H1 (cell line): ENCODE measurements around the gene SPPL2A. TPM values are rescaled to one million over a fixed set of nuclear protein-coding genes. Genes with fewer than 3 reads are reported as not detected.
"Not testable (repeated sequence)": the region's sequence is repeated elsewhere in the genome, so short reads cannot be mapped to it uniquely, and the experiment has no call there.

Source experiments
- CTCF ChIA-PET: fragments of 300-600 bp; sonication (Branson Sonifier 250); formaldehyde crosslinking; loops from one replicate; lab custom pipeline; 2021; ENCODE audit not compliant: partially characterized antibody; lab: Charles Lee
- POLR2A ChIA-PET: fragments of 300-600 bp; sonication (Branson Sonifier 250); formaldehyde crosslinking; loops from one replicate; lab custom pipeline; 2021; ENCODE audit warnings: inconsistent platforms; ENCODE audit not compliant: partially characterized antibody; lab: Charles Lee
- DNase-seq, 2 experiments: peaks; one replicate each; pipeline versions ENCODE4 v3.0.0 to v3.0.0-alpha.2; 2010 to 2022; ENCODE audit warnings: low spot score in 2 of 2, low read depth in 1 of 2, mixed read lengths in 1 of 2
- FAIRE-seq: peaks from 2 replicates; lab custom pipeline; 2011; peaks lifted over from hg19 to GRCh38; lab: Jason Lieb, UNC
- H2AFZ ChIP-seq: 2 replicates; pipeline ENCODE4 v1.8.1; 2012; ENCODE audit warnings: low read length, inconsistent platforms
- H2AK5ac ChIP-seq: 2 replicates; pipeline ENCODE4 v1.6.1; 2013; ENCODE audit warnings: low read depth, low read length
- H2BK120ac ChIP-seq: replicated peaks from 2 replicates; pipeline ENCODE3; 2013; ENCODE audit warnings: low read depth, low read length, inconsistent platforms
- H2BK12ac ChIP-seq: 2 replicates; pipeline ENCODE4 v1.6.1; 2013; ENCODE audit warnings: low read depth, low read length
- H2BK15ac ChIP-seq: 2 replicates; pipeline ENCODE4 v1.6.1; 2013; ENCODE audit warnings: low read length
- H2BK20ac ChIP-seq: 2 replicates; pipeline ENCODE4 v1.6.1; 2013; ENCODE audit warnings: low read length
- H2BK5ac ChIP-seq: 2 replicates; pipeline ENCODE4 v1.6.1; 2013; ENCODE audit warnings: low read depth, low read length
- H3K14ac ChIP-seq: 2 replicates; pipeline ENCODE4 v1.6.1; 2013; ENCODE audit warnings: inconsistent platforms; ENCODE audit not compliant: insufficient read length
- H3K18ac ChIP-seq: 2 replicates; pipeline ENCODE4 v1.6.1; 2013; ENCODE audit warnings: low read length; ENCODE audit errors: extremely low read depth
- H3K23ac ChIP-seq: 2 replicates; pipeline ENCODE4 v1.6.1; 2013; ENCODE audit warnings: inconsistent platforms; ENCODE audit not compliant: insufficient read length
- H3K23me2 ChIP-seq: 2 replicates; pipeline ENCODE4 v1.6.1; 2013; ENCODE audit warnings: low read depth, low read length
- H3K27ac ChIP-seq: 2 replicates; pipeline ENCODE4 v1.6.1; 2011; ENCODE audit warnings: low read depth, low read length, inconsistent platforms
- H3K27me3 ChIP-seq, 4 experiments: replicated peaks in 1 of 4; 1 replicate in 1 of 4; 2 replicates in 3 of 4; pipeline versions ENCODE4 v1.6.1 to v1.8.1; 2011 to 2013; ENCODE audit warnings: low read length in 3 of 4, mild to moderate bottlenecking in 3 of 4, inconsistent platforms in 2 of 4, mixed read lengths in 2 of 4, moderate library complexity in 1 of 4; ENCODE audit not compliant: control insufficient read depth in 3 of 4, insufficient read depth in 3 of 4; ENCODE audit errors: extremely low read depth in 1 of 4
- H3K36me3 ChIP-seq, 4 experiments: 2 replicates each; pipeline versions ENCODE4 v1.6.1 to v1.8.1; 2011 to 2013; ENCODE audit warnings: mild to moderate bottlenecking in 4 of 4, low read length in 3 of 4, moderate library complexity in 2 of 4, control low read depth in 1 of 4, inconsistent platforms in 1 of 4; ENCODE audit not compliant: insufficient read depth in 4 of 4, control insufficient read depth in 2 of 4
- H3K4ac ChIP-seq: replicated peaks from 2 replicates; pipeline ENCODE3; 2013; ENCODE audit warnings: low read length, low read depth, mixed read lengths, inconsistent platforms; ENCODE audit not compliant: insufficient read length
- H3K4me1 ChIP-seq, 4 experiments: replicated peaks in 1 of 4; 1 replicate in 1 of 4; 2 replicates in 3 of 4; pipeline versions ENCODE4 v1.6.1 to v1.8.1; 2011 to 2013; ENCODE audit warnings: low read length in 3 of 4, inconsistent platforms in 2 of 4, mixed read lengths in 1 of 4; ENCODE audit not compliant: insufficient read depth in 4 of 4, control insufficient read depth in 3 of 4
- H3K4me2 ChIP-seq, 2 experiments: 2 replicates each; pipeline versions ENCODE4 v1.6.1 to v1.8.1; 2011 to 2013; ENCODE audit warnings: low read depth in 2 of 2, low read length in 2 of 2, control low read depth in 1 of 2, inconsistent platforms in 1 of 2, mild to moderate bottlenecking in 1 of 2; ENCODE audit not compliant: insufficient read depth in 1 of 2
- H3K4me3 ChIP-seq, 4 experiments: fragments of 200-600, 300-600 bp in 1 of 4; sonication (generic), shearing (Covaris generic), sonication (Bioruptor Twin) in 1 of 4; 2 replicates each; pipeline versions ENCODE4 v1.5.1 to v1.8.1; 2011 to 2016; ENCODE audit warnings: low read length in 4 of 4, low read depth in 3 of 4, control low read depth in 2 of 4, inconsistent platforms in 2 of 4, mild to moderate bottlenecking in 2 of 4, mixed read lengths in 1 of 4, moderate library complexity in 1 of 4; ENCODE audit not compliant: insufficient read depth in 2 of 4; ENCODE audit errors: extremely low read depth in 1 of 4
- H3K56ac ChIP-seq: replicated peaks from 2 replicates; pipeline ENCODE3; 2013; ENCODE audit warnings: low read depth, mild to moderate bottlenecking, mixed read lengths, low read length, inconsistent platforms; ENCODE audit not compliant: insufficient read length
- H3K79me1 ChIP-seq: 2 replicates; pipeline ENCODE4 v1.6.1; 2013; ENCODE audit warnings: low read depth, low read length, control low read depth
- H3K79me2 ChIP-seq, 2 experiments: 2 replicates each; pipeline versions ENCODE4 v1.6.1 to v1.8.1; 2012 to 2013; ENCODE audit warnings: low read length in 2 of 2, mild to moderate bottlenecking in 2 of 2, inconsistent platforms in 1 of 2; ENCODE audit not compliant: insufficient read depth in 2 of 2, control insufficient read depth in 1 of 2
- H3K9ac ChIP-seq, 4 experiments: replicated peaks in 1 of 4; 1 replicate in 1 of 4; 2 replicates in 3 of 4; pipeline versions ENCODE4 v1.6.1 to v1.8.1; 2011 to 2013; ENCODE audit warnings: low read depth in 3 of 4, low read length in 3 of 4, control low read depth in 2 of 4, mild to moderate bottlenecking in 2 of 4, moderate library complexity in 2 of 4, inconsistent platforms in 1 of 4; ENCODE audit errors: extremely low read depth in 1 of 4
- H3K9me3 ChIP-seq, 2 experiments: 2 replicates each; pipeline versions ENCODE4 v1.6.1 to v1.8.1; 2012 to 2013; ENCODE audit warnings: mild to moderate bottlenecking in 2 of 2, moderate library complexity in 2 of 2, control low read depth in 1 of 2, inconsistent platforms in 1 of 2, low read depth in 1 of 2, low read length in 1 of 2, mixed read lengths in 1 of 2; ENCODE audit not compliant: insufficient read depth in 2 of 2
- H4K20me1 ChIP-seq, 2 experiments: replicated peaks in 1 of 2; 2 replicates each; pipeline versions ENCODE3 to v1.8.1; 2011 to 2013; ENCODE audit warnings: inconsistent platforms in 2 of 2, low read length in 2 of 2, mild to moderate bottlenecking in 1 of 2; ENCODE audit not compliant: insufficient read depth in 2 of 2, control insufficient read depth in 1 of 2
- H4K5ac ChIP-seq: 2 replicates; pipeline ENCODE4 v1.6.1; 2013; ENCODE audit warnings: low read length, low read depth, mixed read lengths, inconsistent platforms; ENCODE audit not compliant: insufficient read length
- H4K8ac ChIP-seq: 2 replicates; pipeline ENCODE4 v1.8.0; 2013; ENCODE audit warnings: mild to moderate bottlenecking, moderate library complexity, low read length, inconsistent platforms; ENCODE audit not compliant: insufficient read depth; ENCODE audit errors: extremely low read depth
- H4K91ac ChIP-seq: replicated peaks from 2 replicates; pipeline ENCODE3; 2013; ENCODE audit warnings: low read length, mixed read lengths, inconsistent platforms; ENCODE audit not compliant: insufficient read length
- WGBS, 2 experiments: shearing (Covaris generic) in 1 of 2; methylation state at CpG; one replicate each; pipeline versions ENCODE4 v1.1.6 to v1.1.7; 2013 to 2015; ENCODE audit warnings: low lambda C conversion rate in 2 of 2, mixed read lengths in 2 of 2, inconsistent platforms in 1 of 2, low coverage in 1 of 2, missing lambda C conversion rate in 1 of 2; ENCODE audit not compliant: insufficient replicate concordance in 2 of 2, insufficient coverage in 1 of 2, insufficient read length in 1 of 2; ENCODE audit errors: extremely low coverage in 1 of 2, missing lambda C conversion rate in 1 of 2; 5-methylcytosine and 5-hydroxymethylcytosine counted together
- polyA plus RNA-seq, 7 experiments: library from polyadenylated mRNA; depleted of rRNA in 3 of 7; stranded (reverse) in 5 of 7; unstranded in 2 of 7; fragments of >200 nt in 5 of 7; fragments of 200-250 nt in 2 of 7; gene quantifications; 1 replicate in 5 of 7; 2 replicates in 1 of 7; 4 replicates in 1 of 7; pipeline versions ENCODE4 v1.2.1 to v1.2.3, GENCODE V29; 2011 to 2013; ENCODE audit warnings: missing spikeins in 2 of 7, mixed read lengths in 2 of 7
- total RNA-seq: library from RNA; stranded (reverse); fragmentation: NEBNext Ultra II Directional; extraction: Animal tissue kit (Norgen Biotek cat#: 25700); gene quantifications from 2 replicates; pipeline ENCODE4 v1.2.1, GENCODE V29; 2021

Gene SPPL2A
- total and polyA plus RNA-seq, 2 of the 8 experiments (the other 6 are each of a cell fraction or from before 2014, with no cell fraction given): 15.6 to 52.9 TPM

- CTCF ChIA-PET: interaction anchor here (1.2 kb wide), 1 partner anchor 10 kb away, joined by 4 read pairs; no protein-coding TSS in a partner anchor
- not testable (repeated sequence) for H3K79me1 ChIP-seq, H3K4ac ChIP-seq, H2BK12ac ChIP-seq, H3K27me3 ChIP-seq, H3K18ac ChIP-seq, H3K23ac ChIP-seq, FAIRE-seq, H3K4me3 ChIP-seq, H2AK5ac ChIP-seq, H3K56ac ChIP-seq, H2AFZ ChIP-seq, H3K9ac ChIP-seq, H3K4me2 ChIP-seq, H3K4me1 ChIP-seq, DNase-seq, H3K27ac ChIP-seq, H4K5ac ChIP-seq, H2BK15ac ChIP-seq, H3K9me3 ChIP-seq, H3K36me3 ChIP-seq, H4K8ac ChIP-seq, H4K20me1 ChIP-seq, H2BK5ac ChIP-seq, H3K14ac ChIP-seq, H2BK20ac ChIP-seq, H2BK120ac ChIP-seq, H3K23me2 ChIP-seq, H4K91ac ChIP-seq, H3K79me2 ChIP-seq
- POLR2A ChIA-PET: interaction anchor here (0.6 kb wide), 1 partner anchor 117 kb away, joined by 3 read pairs; no protein-coding TSS in a partner anchor
- WGBS, 2 experiments: 100% methylated on average over 8 of the region's 9 CpGs; no CpG with 5 or more reads in 1 of the 2 experiments
Measured at GRCh38 chr15:50694634-50695165, 70.8 kb downstream of the SPPL2A start.
